GM19240 (cell line): ENCODE data around the gene PIGR.
A peak's percentile ranks its signal among the peaks of the same experiment; 100 is the strongest.

Experiments
- DNase-seq: peaks from one replicate; pipeline ENCODE4 v3.0.0; 2011; ENCODE audit warnings: low spot score; ENCODE audit not compliant: insufficient read length

The PIGR gene

GRCh38 chr1:206960676-206961386 is 14.6 kb upstream of the PIGR start:
- DNase-seq: no peak

GRCh38 chr1:206958144-206958543 is 11.9 kb upstream of the PIGR start:
- DNase-seq: no peak

GRCh38 chr1:206957639-206958038 is 11.4 kb upstream of the PIGR start:
- DNase-seq: no peak

- DNase-seq: peak; percentile 64
These were observed 9.5 kb upstream of the PIGR start for GRCh38 chr1:206955476-206956451.

- DNase-seq: no peak
These were observed 8.4 kb upstream of the PIGR start for GRCh38 chr1:206954459-206955342.

GRCh38 chr1:206953626-206954025 is 7.4 kb upstream of the PIGR start:
- DNase-seq: no peak

- DNase-seq: no peak
These were observed 6.9 kb upstream of the PIGR start for GRCh38 chr1:206953126-206953525.

DNA sequence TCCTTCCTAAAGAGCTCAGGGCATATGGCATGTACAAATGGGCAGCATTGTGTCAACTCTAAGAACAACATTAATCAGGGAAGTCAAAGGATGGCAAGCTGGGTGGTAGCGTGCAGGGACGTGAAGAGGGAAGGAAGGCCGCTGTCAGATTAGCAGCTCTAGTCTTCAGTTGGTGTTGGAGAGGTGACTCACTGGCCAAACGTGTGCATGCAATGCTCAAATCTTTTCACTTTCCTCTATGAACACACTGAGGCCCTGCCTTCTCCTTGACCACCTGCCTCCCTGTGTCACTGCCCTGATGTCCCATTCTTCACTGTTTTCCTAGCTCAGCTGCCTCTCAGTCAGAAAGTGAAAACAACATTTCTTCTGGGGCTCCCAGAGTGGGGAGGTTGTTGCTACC is 5.9 kb upstream of the PIGR start:
- no peak for DNase-seq

DNA sequence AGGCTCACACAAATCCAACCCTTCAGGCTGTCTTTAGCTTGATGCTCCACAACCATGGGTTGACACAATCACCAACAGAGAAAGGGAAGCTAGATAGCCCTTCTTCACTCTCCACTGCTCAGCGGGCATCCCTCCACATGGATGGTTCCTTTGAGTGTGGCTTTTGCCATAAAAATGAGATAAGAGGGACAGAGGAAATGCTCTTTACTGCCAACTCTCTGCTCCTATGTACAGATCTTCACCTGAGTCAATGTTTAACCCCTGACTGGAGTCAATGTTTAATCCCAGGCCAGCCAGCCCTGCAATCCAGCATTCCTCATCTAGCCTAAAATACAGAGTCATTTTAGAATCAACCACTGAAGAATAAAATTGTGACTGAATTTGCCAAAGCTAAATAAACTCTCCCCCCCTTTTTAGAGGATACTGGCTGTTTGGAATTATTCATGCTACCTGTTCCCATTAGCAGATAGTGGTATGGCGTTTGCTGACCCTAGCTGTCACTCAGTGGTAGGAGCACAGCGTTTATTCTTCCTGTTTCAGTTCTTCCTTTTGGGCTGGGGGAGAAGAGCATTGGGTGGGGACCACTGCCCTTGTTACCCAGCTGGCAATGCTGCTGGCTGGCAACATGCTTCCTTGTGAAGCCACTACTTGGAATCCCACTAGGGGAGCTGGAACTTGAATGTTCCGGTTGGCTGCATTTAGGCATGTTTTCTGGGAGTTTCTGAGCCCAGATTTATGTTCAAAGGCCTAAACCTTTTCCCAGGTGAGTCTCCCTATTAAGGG is 5.2 kb upstream of the PIGR start:
- DNase-seq: no peak

DNA sequence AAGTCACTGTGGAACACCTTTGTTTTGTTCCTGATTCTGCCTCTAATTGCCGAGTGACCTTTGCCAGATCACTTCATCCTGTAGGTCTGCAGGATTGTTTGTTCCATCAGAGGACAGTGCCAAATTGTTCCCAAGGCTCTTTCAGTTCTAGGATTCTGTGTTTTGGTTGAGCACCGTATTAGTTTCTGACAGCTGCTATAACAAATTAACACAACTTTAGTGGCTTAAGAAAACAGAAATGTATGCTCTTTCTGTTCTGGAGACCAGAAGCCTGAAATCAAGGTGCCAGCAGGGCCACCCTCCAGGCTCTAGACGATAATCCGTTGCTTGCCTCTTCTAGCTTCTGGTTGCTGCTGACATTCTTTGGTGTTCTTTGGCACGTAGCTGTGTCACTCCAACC is 3.4 kb upstream of the PIGR start:
- no peak for DNase-seq

GRCh38 chr1:206949208-206949607 is 2.9 kb upstream of the PIGR start:
- no peak for DNase-seq

GRCh38 chr1:206947255-206947654 is 989 bp upstream of the PIGR start:
- DNase-seq: no peak

DNA sequence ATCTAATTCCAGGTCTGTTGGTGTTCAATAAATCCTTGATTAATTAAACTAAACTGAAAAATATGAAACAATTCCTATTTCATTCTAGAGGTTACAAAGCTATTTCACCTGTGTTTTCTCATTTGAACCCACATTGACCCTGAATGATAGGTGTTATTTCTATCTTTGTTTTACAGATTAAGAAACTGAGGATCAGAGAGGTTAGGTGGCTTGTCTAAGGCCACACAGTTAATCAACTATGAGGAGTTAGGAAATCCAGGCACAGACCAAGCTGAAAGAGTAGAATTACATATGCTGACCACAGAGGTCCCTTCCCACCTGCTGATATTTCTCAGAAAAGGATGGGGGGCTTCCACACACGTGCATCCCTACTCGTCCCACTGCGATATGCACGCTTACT is 487 bp downstream of the PIGR start:
- no peak for DNase-seq

DNA sequence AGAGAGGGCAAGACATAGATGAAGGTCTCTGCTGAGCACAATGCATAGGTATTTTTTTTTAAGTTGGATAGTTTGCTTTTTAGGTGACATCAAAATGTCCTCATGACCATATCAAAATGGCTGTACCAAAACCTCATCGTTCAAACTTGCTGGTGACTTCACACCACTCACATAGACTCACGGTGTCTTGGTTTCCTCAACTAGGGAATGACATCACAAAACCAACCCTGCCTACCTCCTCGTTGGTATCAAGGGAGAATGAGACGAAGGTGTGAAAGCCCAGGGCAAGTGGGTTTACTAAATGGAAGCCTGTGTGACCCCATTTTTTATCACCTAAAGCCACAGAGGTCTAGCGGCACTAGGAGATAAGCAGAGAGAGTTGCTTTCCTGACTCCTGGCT is 1.6 kb downstream of the PIGR start:
- no peak for DNase-seq

DNA sequence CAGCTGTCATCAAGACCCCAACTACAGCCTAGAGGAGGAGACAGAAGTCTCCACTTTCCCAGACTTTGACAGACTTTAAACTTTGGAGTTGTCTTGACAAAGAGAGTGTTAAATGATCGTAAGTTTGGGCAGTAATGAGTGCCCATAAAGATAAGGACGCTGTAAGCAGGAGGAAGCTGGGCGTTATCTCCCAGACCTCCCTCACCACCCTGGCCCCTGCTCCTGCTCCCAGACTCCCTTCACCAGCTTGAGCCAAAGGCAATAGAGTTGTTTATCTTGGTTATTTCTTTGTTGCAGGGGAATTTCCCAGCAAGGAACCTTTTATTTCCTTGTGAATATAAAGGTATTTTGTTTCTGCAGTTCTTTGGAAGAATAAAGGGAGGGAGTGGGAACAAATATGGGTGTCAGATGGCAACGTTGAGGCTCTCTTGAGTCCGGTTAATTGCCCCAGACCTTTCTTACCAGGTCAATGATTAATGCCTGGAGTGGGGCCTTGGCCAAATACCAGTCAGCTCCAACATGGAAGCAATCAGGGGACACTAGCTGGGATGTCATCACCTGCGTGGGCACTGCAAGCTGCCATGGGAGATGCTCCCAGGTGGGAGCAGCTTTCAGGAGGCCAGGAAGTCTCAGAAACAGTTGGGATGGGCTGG is 4.4 kb downstream of the PIGR start:
- no peak for DNase-seq

DNA sequence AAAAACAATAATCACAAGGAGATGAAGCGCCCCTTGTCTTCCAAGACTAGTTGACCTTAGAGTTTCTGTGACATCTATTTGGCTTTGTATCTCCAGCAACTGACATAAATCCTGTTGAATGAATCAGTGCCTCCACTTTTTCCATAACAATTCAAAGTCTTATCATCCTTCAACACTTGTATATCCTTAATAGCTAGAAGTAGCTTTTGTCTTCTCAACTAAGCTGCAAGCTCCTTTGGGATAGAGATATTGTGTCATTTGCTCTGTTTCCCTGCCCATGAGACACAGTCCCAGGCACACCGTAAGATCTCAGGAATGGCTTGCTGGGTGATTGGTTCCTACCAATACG is 5.7 kb downstream of the PIGR start:
- DNase-seq: no peak

- DNase-seq: no peak
These were observed 6.3 kb downstream of the PIGR start for GRCh38 chr1:206939841-206940587.

DNA sequence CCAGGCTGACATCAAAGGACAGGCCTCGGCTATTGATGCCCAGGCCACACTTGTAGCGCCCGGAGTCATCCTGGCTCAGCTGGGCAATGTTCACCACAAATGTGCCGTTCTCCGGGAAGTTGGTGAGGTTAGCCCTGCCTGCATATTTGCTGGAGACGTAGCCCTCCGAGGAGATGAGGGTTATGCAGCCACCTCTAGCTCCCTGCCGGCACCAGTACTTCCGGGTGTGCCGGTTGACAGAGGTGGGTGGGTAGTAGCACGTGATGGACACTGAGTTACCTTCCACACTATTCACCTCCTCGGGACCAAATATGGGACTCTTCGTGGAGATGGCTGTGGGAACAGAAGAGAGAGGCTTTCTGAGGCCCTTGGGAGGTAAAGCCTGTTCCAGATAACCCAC is 7.1 kb downstream of the PIGR start:
- DNase-seq: no peak

- no peak for DNase-seq
These were observed 8.8 kb downstream of the PIGR start for GRCh38 chr1:206937425-206937824.
